ENCODE measurements around the gene PDZD2.

DNA sequence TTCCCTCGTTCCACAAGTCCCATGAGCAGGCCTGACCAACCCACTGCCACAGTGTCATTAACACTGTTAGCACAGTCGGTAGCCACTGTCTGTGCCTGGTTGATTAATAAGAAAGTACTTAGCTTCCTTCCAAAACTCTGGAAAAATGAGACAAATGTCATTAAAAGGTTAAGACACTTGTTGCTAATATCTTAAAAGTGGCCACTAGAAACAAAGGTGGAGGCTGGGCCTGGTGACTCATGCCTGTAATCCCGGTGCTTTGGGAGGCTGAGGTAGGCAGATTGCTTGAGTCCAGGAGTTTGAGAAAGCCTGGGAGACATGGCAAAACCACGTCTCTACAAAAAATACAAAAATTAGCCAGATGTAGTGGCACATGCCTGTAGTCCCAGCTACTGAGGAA lies 194.0 kb downstream of the PDZD2 start:
- TF ChIP-seq, protein P1, sequence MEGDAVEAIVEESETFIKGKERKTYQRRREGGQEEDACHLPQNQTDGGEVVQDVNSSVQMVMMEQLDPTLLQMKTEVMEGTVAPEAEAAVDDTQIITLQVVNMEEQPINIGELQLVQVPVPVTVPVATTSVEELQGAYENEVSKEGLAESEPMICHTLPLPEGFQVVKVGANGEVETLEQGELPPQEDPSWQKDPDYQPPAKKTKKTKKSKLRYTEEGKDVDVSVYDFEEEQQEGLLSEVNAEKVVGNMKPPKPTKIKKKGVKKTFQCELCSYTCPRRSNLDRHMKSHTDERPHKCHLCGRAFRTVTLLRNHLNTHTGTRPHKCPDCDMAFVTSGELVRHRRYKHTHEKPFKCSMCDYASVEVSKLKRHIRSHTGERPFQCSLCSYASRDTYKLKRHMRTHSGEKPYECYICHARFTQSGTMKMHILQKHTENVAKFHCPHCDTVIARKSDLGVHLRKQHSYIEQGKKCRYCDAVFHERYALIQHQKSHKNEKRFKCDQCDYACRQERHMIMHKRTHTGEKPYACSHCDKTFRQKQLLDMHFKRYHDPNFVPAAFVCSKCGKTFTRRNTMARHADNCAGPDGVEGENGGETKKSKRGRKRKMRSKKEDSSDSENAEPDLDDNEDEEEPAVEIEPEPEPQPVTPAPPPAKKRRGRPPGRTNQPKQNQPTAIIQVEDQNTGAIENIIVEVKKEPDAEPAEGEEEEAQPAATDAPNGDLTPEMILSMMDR (IDR thresholded peaks at IDR 0.05) = no peak
- TF ChIP-seq POLR2A (IDR thresholded peaks at IDR 0.05) (no peak), POLR2AphosphoS5 (IDR thresholded peaks at IDR 0.05; ENCODE audit: insufficient read depth in 1 of 2, low read depth in 1 of 2) (no peak)

Measured in vagina (tissue), 2 donors.